HS-5 (cell line): Measurements from ENCODE around the gene MED27.

ENCODE experiments used
- DNase-seq: peaks from one replicate; pipeline ENCODE4 v3.0.0-alpha.2; 2012; ENCODE audit warnings: low read depth

MED27 gene

GRCh38 chr9:132041798-132042197, 37.9 kb downstream of the MED27 start:
- DNase-seq: no peak

GRCh38 chr9:132040808-132041207, 38.9 kb downstream of the MED27 start:
- DNase-seq: no peak

GRCh38 chr9:132040246-132040645, 39.4 kb downstream of the MED27 start:
- DNase-seq: no peak

- no peak for DNase-seq
These were observed 40.4 kb downstream of the MED27 start for GRCh38 chr9:132039284-132039683.

GRCh38 chr9:132037458-132037857, 42.2 kb downstream of the MED27 start:
- no peak for DNase-seq

GRCh38 chr9:132036521-132036920, 43.1 kb downstream of the MED27 start:
- no peak for DNase-seq

- no peak for DNase-seq
These were observed 44.0 kb downstream of the MED27 start for GRCh38 chr9:132035679-132036078.

- DNase-seq: no peak
These were observed 47.3 kb downstream of the MED27 start for GRCh38 chr9:132032238-132032950.

GRCh38 chr9:132031467-132032237, 48.0 kb downstream of the MED27 start:
- no peak for DNase-seq

GRCh38 chr9:132030626-132031325, 48.9 kb downstream of the MED27 start:
- no peak for DNase-seq

GRCh38 chr9:132027752-132028663, 51.7 kb downstream of the MED27 start:
- DNase-seq: no peak

- peak; percentile 69 for DNase-seq
These were observed 52.6 kb downstream of the MED27 start for GRCh38 chr9:132026932-132027585.

- no peak for DNase-seq
These were observed 53.9 kb downstream of the MED27 start for GRCh38 chr9:132025766-132026165.

GRCh38 chr9:132024589-132024988, 55.1 kb downstream of the MED27 start:
- no peak for DNase-seq

- no peak for DNase-seq
These were observed 56.1 kb downstream of the MED27 start for GRCh38 chr9:132023419-132024180.

- no peak for DNase-seq
These were observed 58.7 kb downstream of the MED27 start for GRCh38 chr9:132020820-132021510.

- no peak for DNase-seq
These were observed 59.4 kb downstream of the MED27 start for GRCh38 chr9:132020272-132020671.

- no peak for DNase-seq
These were observed 60.0 kb downstream of the MED27 start for GRCh38 chr9:132019702-132020101.

GRCh38 chr9:132018957-132019405, 60.7 kb downstream of the MED27 start:
- no peak for DNase-seq

- DNase-seq: no peak
These were observed 63.2 kb downstream of the MED27 start for GRCh38 chr9:132016456-132016855.
